Left colon (tissue), 2 donors: ENCODE results near the gene VRTN. TPM values are rescaled to one million over a fixed set of nuclear protein-coding genes. Genes with fewer than 3 reads are reported as not detected.
"Not testable (repeated sequence)": the region's sequence is repeated elsewhere in the genome, so short reads cannot be mapped to it uniquely, and the experiment has no call there.

Experiments
- ATAC-seq: fragments of 200-7000 bp; cut with Tn5 transposase; one replicate; pipeline ENCODE4 v1.9.1; 2020; ENCODE audit warnings: mild to moderate bottlenecking, moderate library complexity
- DNase-seq, 2 donors: peaks; one replicate each; pipeline ENCODE4 v3.0.0-alpha.2; 2020
- intact Hi-C, 2 donors: fragments of 100-400 bp; cut with DNase I in 1 of 2; cut with micrococcal nuclease in 1 of 2; formaldehyde crosslinking; loops; one replicate each; pipeline versions ENCODE4 v1.11.2 to v1.14.0; 2022; cut with DNase I, micrococcal nuclease
- total RNA-seq, 2 donors: library from RNA; stranded (reverse); fragmentation: NEBNext Ultra II Directional; extraction: Animal tissue kit (Norgen Biotek cat#: 25700); gene quantifications; one replicate each; pipeline ENCODE4 v1.2.1, GENCODE V29; 2021
- donor health status: DM: no; HTN: no; CAD: no.
- donor health status: DM: yes; HTN: yes; CAD: no.

VRTN gene
- total RNA-seq, 2 donors from 2014 or later, result not detected

DNA sequence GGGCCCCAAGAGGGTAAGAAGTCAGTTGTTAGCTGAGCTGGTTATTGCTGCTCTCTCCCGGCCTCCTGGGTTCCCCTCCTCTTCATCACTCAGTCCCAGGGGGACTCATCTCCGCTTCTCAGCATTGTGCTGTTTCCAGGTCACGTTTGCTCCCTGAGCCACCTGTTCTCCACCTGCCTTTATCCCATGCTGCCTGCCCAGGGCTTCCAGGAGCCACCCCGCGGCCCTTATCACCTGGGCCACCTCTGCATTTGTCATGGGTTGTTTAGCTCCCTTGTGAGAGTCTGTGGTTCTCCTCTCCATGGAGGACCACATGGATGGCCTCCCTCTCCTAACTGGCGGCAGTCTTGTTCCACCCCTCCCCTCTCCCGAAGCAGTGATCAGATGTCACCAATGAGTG, 41.7 kb downstream of the VRTN start:
- no peak for DNase-seq
- ATAC-seq, result no peak
- intact Hi-C loops, result no loop called here

DNA sequence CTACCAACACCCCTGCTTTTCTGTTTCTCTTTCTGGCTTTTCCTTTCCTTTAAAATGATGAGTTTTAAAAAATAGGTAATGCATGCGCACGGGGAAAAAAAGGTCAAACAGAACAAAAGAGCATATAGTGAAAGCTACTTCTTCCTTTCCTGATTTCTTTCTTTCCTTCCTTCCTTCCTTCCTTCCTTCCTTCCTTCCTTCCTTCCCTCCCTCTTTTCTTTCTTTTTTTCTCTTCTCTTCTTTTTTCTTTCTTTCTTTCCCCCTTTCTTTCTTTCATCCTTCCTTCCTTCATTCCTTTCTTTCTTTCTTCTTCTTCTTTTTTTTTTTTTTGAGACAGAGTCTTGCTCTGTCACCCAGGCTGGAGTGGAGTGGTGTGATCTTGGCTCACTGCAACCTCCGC, 42.2 kb downstream of the VRTN start:
- DNase-seq, ATAC-seq, intact Hi-C loops: not testable (repeated sequence)

DNA sequence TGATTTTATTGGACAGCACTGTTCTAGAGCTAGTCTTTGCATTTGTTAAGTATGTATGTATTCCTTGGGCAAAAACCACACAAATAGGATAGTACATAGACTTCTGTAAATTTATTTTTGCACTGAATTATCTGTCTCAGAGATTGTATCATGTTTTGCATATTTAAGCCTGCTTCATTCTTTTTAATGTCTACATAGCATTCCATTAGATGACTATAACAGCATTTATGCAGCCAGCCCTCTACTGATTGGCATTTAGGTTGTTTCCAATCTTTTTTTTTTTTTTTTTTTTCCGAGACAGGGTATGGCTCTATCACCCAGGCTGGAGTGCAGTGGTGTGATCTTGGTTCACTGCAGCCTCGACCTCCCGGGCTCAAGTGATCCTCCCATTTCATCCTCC, 43.2 kb downstream of the VRTN start:
- DNase-seq (no peak), ATAC-seq (no peak)
- intact Hi-C loops, result no loop called here

DNA sequence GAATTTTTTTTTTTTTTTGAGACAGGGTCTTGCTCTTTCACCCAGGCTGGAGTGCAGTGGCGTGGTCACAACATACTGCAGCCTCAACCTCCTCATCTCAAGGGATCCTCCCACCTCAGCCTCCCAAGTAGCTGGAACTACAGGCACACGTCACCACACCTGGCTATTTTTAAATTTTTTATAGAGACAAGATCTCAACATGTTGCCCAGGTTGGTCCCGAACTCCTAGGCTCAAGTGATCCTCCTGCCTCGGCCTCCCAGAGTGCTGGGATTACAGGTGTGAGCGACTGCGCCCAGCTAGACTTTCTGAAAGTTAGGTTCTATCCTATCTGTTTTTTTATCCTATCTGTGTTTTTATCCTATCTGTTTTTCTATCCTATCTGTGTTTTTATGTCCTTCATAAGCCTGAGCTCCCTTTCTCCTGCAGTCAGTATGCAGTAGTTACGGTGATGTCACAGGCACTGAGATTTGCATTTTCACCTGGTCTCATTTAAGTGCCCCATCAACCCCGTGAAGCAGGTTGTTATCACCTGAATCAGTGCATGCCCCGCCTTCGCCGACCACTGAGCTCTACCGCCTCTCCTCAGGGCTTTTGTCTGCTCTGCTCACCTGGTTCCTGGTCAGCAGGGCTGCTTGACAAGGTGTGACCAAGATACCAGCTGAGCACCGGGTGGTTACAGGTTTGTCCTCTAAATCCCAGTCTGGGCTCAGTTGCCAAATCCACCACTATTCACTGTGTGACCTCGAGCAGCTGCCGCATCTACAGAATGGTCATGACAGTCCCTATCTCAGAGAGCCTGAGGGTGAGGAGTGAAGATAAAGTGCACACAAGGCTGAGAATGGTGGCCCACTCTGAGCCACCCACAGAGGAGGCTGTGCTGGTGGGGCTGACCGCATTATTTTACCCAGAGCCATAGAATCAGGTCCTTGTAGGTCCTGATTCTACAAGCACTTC, 44.6 kb downstream of the VRTN start:
- DNase-seq (no peak), ATAC-seq (no peak)
- intact Hi-C loops, result no loop called here

DNA sequence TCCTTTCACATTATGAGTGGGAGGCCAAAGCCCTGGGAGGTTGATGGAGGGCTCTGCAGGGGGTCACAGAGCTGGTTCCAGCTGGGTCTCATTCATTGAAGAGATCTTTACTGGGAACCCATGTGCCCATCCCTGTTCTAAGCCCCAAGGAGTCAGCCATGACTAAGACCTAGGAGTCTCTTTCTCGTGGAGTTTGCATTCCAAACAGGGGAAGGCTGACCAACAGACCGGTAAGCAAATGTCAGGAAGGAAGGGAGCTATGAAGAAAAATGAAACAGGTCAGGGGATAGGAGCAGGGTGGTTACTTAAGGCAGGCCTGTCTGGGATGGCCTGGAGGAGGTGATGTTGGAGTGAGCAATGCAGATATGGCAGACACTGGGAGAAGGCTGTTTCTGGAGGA, 46.3 kb downstream of the VRTN start:
- intact Hi-C loops, result no loop called here
- ATAC-seq (no peak), DNase-seq (no peak)

DNA sequence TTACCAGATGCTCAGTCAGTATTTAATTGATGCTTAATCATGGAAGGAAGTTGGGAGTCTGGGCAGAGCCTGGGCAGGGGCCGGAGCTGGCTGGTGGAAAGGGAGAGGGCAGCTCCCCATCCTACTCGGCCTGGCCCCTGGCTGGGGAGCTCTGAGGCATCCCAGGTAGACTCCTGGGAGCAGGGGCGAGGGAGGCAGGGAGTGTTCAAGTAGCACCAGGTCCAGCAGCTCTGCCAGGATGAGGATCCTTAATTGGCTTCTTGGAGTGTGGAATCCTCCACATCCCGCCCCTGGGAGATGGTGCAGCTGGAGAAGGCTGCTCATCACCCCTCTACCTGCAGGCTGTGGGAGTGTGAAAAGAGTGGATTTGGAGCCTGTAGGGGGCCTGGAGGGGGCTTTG, 46.8 kb downstream of the VRTN start:
- DNase-seq (no peak), ATAC-seq (no peak)
- intact Hi-C loops, result no loop called here

DNA sequence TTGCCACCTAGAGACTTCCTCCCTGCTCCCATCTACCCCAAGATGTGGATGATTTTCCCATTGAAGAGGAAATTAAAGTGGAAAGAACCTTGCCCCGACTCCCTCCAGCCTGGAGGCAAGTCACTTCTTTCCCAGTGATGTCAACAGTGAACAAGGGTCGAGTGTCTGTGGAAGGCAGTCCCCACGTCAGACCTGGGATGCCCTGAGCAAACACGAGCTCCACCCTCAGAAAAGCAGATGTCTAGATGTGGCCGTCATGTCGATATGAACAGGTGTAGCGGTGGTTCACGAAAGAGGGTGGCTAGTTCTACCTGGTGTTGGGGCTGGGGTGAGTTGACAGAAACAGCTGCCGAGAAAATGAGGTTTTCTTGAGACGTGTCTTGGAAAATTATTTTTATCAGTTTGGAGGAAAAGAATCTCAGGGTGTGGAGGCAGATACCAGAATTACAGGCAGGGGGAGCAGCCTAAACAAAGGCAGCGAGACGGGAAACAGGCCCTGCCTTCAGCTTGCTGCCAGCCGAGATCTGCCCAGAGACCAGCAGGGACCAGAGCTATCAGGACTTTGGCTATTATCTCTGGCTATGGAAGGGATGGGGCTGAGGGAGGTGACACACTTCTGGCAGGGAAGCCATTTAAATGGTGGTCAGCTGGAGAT, 51.9 kb downstream of the VRTN start:
- ATAC-seq (peak; percentile 34), DNase-seq (no peak)
- intact Hi-C loops, result no loop called here

DNA sequence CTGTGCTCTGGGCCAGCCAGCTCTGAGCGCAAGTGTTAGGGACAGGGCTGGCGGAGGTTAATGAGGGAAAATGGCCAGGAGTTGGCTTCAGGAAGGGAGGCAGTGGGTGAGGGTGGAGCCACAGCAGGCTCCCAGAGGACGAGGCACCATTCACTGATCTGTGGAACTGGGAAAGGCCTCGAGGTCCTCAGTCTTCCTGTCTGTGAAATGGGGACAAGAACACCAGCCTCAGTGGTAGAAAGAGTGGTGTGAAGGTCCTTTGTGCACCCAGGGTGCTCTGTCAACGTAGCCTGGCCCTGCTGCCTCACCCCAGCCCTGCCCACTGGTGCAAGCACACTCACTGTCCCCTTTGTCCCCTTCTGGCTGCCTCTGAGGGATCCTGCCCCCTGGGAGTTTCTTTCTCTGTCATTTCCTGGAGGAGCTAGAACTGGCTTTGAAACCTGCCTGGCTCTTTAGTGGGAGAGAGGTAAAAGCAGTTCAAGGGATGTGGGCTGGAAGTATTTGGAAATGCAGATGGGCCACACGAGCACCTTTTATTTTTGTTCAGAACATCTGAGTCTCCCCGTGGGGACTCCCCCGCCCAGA, 52.7 kb downstream of the VRTN start:
- intact Hi-C loops, result no loop called here
- ATAC-seq, result peak; percentile 26
- no peak for DNase-seq

DNA sequence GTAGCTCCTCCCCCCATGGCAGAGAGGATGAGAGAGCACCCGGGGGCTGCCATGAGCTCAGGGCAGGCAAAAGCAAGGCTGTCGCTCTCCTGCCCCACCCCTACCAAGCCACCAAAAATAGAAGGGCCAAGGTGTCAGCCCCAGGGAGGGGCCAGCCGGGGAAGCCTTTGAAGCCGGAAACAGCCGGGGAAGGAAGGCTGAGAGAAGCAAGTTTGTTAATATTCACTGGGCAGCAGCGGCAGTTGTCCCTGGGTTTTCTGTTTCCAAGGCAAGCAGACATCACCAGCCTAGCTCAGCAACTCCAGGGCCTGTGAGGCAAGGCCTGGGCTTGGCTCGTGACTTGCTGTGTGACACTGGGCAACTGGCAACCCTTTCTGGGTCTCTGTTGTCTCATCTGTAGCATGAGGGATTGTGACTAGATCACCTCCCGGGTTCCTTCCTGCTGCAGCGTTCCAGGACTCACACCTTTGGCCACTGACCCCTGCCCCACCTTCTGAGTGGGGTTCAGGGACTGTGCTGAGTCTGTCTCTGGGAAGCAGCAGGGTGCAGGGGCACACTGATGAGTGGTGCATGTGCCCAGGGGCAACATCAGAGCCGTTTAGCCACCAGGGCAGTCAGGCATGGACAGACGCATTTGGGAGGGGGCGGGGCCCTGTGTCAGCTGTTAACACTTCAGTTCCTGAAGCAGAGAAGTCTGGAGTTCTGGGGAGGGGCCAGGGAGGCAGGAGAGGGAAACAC, 53.4 kb downstream of the VRTN start:
- ATAC-seq (peak; percentile 68), DNase-seq (peak; percentile 29 to 63)
- intact Hi-C loops, result no loop called here

DNA sequence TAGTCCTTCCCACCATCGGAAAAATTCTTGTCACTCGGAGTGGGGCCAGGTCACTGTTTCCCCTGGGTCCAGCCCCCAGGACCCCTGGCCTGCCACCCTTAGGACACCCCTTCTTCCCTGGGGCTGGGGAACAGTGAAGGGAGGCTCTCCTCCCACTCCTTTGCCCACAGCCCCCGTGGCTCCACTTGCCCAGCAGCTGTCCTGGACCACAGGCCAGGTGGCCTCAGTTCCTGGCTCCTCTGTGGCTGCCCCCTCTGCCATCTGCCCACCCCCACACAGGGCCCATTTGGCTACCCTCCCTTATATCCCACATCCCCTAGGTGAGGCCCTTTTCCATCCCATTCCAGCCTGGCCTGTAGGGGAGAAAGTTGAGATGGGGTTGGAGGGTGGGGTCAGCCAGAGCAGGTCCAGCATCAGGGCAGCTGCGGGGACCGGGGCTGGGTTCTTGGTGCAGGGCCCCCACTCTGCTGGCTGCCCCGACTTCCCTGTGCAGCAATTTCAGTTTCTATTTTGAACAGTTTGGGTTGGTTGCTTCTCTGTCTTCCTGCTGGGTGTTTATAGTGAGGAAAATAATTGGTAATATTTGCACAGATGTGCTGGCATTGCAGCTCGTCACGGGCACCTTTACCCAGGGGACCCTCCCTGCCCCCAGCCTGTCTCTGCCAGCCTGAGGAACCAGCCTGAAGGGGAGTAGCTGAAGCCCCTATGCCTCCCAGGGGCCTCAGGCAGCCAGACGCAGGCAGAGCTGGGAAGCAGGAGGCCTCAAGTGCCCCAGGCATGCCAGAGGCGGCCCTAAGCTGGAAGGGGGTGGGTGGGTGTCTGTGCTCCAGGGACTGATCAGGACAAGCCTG, 54.4 kb downstream of the VRTN start:
- no peak for ATAC-seq
- intact Hi-C loops, result no loop called here
- DNase-seq, result peak in 1 of 2 donors; percentile 18

DNA sequence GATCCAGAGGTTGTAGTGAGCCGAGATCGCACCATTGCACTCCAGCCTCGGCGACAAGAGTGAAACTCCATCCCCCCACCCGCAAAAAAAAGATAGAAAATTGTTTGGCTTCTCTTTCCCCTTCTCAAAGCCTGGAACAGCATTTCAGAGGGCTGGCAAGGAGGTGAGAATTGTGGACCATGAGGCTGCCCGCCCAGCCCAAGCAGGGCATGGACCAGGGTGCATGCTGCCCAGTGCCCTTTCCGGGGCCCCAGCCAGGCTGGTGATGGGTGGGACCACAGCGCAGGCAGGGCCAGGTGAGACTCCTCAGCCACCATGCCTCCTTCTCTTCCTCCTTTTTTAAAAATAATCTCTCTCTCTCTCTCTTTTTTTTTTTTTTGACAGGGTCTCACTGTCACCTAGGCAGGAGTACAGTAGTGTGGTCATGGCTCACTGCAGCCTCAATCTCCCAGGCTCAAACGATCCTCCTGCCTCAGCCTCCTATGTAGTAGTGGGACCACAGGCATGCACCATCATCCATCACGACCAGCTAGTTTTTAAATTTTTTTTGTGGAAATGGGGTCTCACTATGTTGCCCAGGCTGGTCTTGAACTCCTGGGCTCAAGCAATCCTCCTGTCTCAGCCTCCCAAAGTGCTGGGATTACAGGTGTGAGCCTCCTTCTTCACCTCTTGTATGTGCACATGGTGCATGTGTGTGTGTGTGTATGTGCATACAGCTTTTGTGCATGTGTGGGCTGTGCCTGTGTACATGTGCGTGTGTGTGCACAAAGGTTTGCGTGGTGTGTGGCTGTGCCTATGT, 55.5 kb downstream of the VRTN start:
- no peak for ATAC-seq
- intact Hi-C loops, result no loop called here

DNA sequence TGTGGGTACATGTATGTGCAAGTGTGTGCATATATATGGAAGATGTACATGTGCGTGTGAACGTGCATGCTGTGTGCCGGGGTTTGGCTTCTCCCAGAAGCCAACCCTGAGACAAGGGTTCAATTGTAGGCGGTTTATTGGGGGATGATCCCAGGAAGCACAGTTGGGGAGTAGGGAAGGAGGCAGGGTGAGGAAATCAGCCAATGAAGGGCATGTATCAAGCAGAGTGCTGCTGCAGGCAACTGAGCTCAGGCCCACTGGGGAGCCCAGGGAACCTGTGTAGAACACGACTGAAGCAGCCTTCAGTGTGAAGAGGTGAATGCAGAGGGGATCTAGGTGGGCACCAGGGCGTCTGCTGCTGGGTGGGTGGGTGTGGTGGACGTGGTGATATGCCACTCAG, 56.2 kb downstream of the VRTN start:
- no peak for ATAC-seq
- intact Hi-C loops, result no loop called here
- no peak for DNase-seq

More for the DNA sequence above, 55.5 kb downstream of the VRTN start:
- DNase-seq, result no peak

DNA sequence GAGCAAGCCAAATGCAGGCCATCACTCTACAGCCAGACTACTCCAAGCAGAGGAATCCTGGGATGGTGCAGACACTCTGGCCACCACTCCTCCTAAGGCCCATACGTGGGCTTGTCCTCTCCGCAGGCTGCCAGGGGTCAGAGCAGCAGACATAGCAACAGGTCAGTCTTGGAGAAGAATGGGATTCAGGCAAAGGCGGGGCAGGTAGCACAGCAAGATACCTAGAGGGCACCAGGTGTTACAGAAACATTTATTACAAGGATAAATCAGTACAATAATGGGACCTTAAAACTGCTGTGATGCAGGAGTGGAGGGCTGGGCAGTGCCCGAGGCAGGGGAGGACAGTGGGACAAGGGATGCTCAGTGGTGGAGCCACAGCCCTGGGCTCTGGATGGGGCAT, 57.4 kb downstream of the VRTN start:
- intact Hi-C loops, result no loop called here
- DNase-seq (no peak), ATAC-seq (no peak)

DNA sequence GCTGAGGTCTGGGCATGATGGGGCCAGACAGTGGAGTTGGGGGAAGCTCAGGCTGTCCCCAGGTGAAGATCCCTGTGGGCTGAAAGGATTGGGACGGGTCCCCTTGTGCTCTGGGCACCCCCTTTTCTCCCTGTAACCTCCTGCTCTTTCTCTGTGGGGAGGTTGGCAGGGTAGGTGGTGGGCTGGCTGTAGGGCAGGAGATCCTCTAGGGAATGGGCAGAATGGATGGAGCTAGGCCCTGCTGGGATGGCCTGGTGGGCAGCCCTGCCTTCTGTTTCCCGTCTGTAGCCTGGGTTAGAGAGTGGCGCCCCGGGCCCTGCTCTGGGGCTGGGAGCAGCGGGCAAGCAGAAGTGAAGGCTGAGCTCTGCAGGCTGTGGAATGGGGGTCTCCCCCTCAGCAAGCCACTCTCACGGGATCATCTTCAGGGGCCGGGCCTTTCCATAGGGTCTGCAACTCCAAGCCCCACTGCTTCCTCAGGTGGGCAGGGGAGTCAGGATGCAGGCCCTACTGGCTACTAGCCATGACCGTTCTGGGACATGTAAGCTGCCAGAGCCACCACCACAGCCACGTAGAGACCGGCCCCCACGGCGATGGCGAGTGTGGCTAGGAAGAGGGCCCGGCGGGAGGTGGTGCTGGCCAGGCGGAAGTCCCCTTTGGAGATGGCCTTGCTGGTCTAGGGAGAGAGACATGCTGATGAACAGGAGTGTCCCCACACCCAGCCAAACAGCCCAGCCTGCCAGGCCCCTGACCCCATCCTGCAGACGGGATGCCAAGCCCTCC, 58.9 kb downstream of the VRTN start:
- ATAC-seq, result no peak
- intact Hi-C loops, result no loop called here

DNA sequence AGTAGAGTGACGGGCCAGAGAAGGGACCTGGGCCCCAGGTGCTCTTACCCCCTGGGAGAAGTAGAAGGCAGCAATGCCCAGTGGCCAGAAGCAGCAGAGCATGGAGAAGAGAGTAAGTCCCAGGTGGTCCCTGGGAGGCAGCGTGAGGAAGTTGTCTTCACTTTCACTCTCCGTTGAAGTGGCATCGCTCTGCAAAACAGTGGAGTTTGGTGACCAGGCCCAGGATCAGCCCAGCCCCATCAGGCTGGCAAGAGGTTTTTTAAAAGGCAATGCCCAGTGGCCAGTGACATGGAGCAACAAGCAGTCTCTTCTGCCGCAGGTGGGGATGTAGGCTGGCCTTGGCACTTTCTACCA, 59.5 kb downstream of the VRTN start:
- DNase-seq (no peak), ATAC-seq (no peak)
- intact Hi-C loops, result no loop called here

More for the DNA sequence above, 58.9 kb downstream of the VRTN start:
- no peak for DNase-seq

DNA sequence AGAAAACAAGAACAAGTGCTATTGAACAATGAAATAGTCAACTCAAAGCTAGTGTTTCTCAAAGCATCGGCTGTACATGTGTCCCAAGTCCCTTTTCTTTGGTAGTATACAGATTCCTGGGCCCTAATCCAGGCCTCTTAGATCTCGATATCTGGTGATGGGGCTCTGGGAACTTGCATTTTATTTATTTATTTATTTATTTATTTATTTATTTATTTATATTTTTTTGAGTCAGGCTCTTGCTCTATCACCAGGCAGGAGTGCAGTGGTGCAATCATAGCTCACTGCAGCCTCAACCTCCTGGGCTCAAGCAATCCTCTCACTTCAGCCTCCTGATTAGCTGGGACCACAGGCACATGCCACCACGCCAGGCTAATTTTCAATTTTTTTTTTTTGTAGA, 60.6 kb downstream of the VRTN start:
- intact Hi-C loops, result no loop called here
- ATAC-seq, result no peak
- DNase-seq, result no peak

DNA sequence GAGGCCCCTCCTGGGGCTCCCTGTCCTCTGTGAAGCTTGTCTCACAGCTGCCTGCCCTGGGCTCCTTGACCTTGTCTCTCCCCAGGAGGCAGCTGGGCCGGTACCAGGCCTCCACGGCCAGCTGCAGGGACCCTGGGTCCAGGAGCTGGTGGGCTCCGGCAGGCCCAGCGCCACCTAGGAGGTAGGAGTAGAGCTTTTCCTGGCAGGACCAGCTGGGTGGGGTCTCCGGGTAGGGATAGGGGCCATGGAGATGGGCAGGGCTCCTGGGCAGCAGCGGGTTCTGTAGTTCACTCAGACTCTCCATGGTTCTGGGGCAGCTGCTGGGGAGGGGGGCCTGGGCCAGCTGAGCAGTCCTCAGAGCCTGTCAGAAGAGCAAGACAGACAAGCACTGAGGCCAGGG, 61.2 kb downstream of the VRTN start:
- no peak for ATAC-seq
- intact Hi-C loops, result no loop called here
- DNase-seq, result no peak
